Measurements from ENCODE around the gene KIAA0825.

Gene KIAA0825

DNA sequence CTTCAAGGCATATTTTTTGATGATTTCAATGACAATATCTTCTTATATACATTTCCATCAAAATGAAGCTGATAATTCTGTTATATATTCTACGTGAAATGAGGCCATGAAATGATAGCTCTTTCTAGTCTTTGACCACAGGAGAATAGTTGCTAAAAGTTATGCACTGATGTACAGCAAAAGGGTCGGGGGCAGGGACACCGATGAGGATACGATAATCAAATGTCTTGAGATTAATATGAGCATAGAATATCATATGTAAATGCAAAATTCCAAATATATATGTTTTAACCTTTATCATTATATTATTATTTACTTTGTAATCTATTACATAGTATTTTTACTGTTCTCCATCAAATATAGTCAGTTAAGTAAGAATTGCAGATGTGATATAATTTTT, 264.8 kb downstream of the KIAA0825 start:
- no peak for TF ChIP-seq CTCF (IDR thresholded peaks at IDR 0.05; ENCODE audit: borderline replicate concordance, insufficient read depth, low read depth, low read length)
- no peak overlapping the region for H3K4me3 ChIP-seq (ENCODE audit: low read depth, low read length)

DNA sequence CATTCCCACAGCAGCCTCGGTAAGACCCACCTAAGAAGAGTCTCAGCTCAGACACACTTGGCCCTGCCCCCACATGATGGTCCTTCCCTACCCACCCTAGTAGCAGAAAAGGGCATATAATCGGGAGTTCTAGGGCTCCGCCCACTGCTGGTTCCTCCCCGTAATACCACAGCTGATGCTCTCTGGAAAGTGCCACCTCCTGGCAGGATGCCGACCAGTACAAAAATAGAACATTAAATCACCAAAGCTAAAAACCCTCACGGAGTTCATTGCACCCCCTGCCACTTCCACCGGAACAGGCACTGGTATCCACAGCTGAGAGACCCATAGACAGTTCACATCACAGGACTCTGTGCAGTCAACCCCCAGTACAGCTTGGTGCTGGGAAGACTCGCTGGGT, 271.3 kb downstream of the KIAA0825 start:
- no peak for TF ChIP-seq CTCF (IDR thresholded peaks at IDR 0.05; ENCODE audit: borderline replicate concordance, insufficient read depth, low read depth, low read length)
- no peak overlapping the region for H3K4me3 ChIP-seq (ENCODE audit: low read depth, low read length)

DNA sequence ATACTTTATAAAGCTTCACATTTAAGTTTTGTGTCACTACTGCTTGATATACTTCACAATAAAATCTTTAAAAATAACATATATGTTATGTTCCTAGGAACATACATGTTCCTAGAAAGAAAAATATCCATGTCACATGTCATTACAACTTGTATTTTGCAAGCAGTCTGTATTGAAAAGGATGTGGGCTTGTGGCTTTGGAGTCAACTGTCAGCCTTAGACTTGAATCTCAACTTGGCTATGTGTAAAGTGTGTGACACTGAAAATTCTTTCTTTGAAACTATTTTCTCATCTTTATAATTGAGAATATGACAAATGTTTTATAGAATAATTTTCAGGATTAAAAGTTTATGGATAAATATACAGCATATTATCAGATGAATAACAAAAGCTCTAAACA, 273.1 kb downstream of the KIAA0825 start:
- TF ChIP-seq CTCF (IDR thresholded peaks at IDR 0.05; ENCODE audit: borderline replicate concordance, insufficient read depth, low read depth, low read length): no peak
- H3K4me3 ChIP-seq (ENCODE audit: low read depth, low read length): no peak overlapping the region

GRCh38 chr5:94337617-94338016, 280.8 kb downstream of the KIAA0825 start:
- TF ChIP-seq CTCF (IDR thresholded peaks at IDR 0.05; ENCODE audit: borderline replicate concordance, insufficient read depth, low read depth, low read length): no peak
- no peak overlapping the region for H3K4me3 ChIP-seq (ENCODE audit: low read depth, low read length)

DNA sequence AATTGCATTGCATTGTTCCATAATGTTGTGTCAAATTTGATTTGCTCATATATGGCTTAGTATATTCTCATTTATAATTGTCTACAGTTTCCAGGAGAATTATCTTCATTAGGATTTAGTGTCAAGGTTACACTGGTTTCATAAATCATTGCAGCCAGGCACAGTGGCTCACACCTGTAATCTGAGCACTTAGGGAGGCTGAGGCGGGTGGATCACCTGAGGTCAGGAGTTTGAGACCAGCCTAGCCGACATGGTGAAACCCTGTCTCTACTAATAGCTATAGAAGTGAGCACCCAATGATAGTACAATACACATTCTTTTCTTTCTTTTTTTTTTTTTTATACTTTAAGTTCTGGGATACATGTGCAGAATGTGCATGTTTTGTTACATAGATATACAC, 282.5 kb downstream of the KIAA0825 start:
- no peak for TF ChIP-seq CTCF (IDR thresholded peaks at IDR 0.05; ENCODE audit: borderline replicate concordance, insufficient read depth, low read depth, low read length)
- no peak overlapping the region for H3K4me3 ChIP-seq (ENCODE audit: low read depth, low read length)

GRCh38 chr5:94329115-94329514, 289.3 kb downstream of the KIAA0825 start:
- no peak for TF ChIP-seq CTCF (IDR thresholded peaks at IDR 0.05; ENCODE audit: borderline replicate concordance, insufficient read depth, low read depth, low read length)
- no peak overlapping the region for H3K4me3 ChIP-seq (ENCODE audit: low read depth, low read length)

DNA sequence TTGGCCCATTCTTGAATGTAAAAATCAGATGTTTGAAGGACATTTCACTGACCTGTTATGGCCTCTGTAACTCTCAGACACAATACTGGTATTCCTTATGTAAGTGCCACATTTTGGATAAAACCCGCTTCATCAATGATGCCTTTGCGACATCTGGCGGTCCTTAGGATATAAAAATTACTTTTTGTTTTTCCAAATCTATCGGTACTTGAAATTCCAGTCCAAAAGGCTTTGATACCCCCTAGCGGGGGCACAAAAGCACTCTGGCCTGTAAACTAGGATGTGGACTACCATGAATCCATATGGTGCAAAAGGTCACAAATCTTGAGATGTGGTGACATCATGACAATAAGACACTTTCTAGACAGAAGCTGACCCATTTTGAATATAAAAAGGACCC, 291.8 kb downstream of the KIAA0825 start:
- H3K4me3 ChIP-seq (ENCODE audit: low read depth, low read length): no peak overlapping the region
- no peak for TF ChIP-seq CTCF (IDR thresholded peaks at IDR 0.05; ENCODE audit: borderline replicate concordance, insufficient read depth, low read depth, low read length)

Data from GM12875 (cell line).